ENCODE results near the gene TMEM164. TPM values are rescaled to one million over a fixed set of nuclear protein-coding genes. Genes with fewer than 3 reads are reported as not detected.

TMEM164 gene
- total RNA-seq, 2 donors from 2014 or later = 30.3 to 36.6 TPM

- no peaks in the 10 kb centered on the region for H3K27me3 ChIP-seq
- no peak for DNase-seq (ENCODE audit: low spot score)
- H3K4me3 ChIP-seq = no peak overlapping the region
- TF ChIP-seq, protein P1, sequence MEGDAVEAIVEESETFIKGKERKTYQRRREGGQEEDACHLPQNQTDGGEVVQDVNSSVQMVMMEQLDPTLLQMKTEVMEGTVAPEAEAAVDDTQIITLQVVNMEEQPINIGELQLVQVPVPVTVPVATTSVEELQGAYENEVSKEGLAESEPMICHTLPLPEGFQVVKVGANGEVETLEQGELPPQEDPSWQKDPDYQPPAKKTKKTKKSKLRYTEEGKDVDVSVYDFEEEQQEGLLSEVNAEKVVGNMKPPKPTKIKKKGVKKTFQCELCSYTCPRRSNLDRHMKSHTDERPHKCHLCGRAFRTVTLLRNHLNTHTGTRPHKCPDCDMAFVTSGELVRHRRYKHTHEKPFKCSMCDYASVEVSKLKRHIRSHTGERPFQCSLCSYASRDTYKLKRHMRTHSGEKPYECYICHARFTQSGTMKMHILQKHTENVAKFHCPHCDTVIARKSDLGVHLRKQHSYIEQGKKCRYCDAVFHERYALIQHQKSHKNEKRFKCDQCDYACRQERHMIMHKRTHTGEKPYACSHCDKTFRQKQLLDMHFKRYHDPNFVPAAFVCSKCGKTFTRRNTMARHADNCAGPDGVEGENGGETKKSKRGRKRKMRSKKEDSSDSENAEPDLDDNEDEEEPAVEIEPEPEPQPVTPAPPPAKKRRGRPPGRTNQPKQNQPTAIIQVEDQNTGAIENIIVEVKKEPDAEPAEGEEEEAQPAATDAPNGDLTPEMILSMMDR (IDR thresholded peaks at IDR 0.05) = no peak
- H3K27ac ChIP-seq = no peak overlapping the region
- H3K36me3 ChIP-seq = no peaks in the 10 kb centered on the region
- no peaks in the 10 kb centered on the region for H3K9me3 ChIP-seq
- no peaks in the 10 kb centered on the region for H3K4me1 ChIP-seq
Observed at GRCh38 chrX:110224926-110225617, 222.2 kb downstream of the TMEM164 start.

- TF ChIP-seq, protein P1 (IDR thresholded peaks at IDR 0.05) = no peak
Observed at GRCh38 chrX:110226931-110227330, 224.0 kb downstream of the TMEM164 start.

More at GRCh38 chrX:110226931-110227330, 224.0 kb downstream of the TMEM164 start:
- H3K4me3 ChIP-seq = no peak overlapping the region
- DNase-seq (ENCODE audit: low spot score) = no peak
- no peaks in the 10 kb centered on the region for H3K9me3 ChIP-seq
- H3K4me1 ChIP-seq = no peaks in the 10 kb centered on the region
- no peaks in the 10 kb centered on the region for H3K27me3 ChIP-seq
- H3K27ac ChIP-seq = no peak overlapping the region
- no peaks in the 10 kb centered on the region for H3K36me3 ChIP-seq

MicroRNAs within 50 kb of the gene (microRNA counts, 767-probe panel; counts per million panel counts)
- 1,789 to 1,790 counts per million in 2 donors for microRNA hsa-miR-652-3p

Small RNA genes lying within 50 kb of the gene (microRNA-seq; reads per million reads assigned to microRNA genes)
- 0 reads per million in 2 donors for gene MIR3978 (ENCODE audit: borderline number of aligned reads in 2 of 2, borderline replicate concordance in 1 of 2)
- gene MIR652 (ENCODE audit: borderline number of aligned reads in 2 of 2, borderline replicate concordance in 1 of 2) = 2,814 to 2,943 reads per million in 2 donors

Data from right atrium auricular region (tissue), 2 donors.